KMS-11 (cell line): Measurements from ENCODE around the gene CACNA2D2.

ENCODE experiments used
- H2AFZ ChIP-seq: fragments of 200-600 bp; sonication (generic); 2 replicates; pipeline ENCODE4 v1.6.1; 2016; ENCODE audit warnings: antibody characterized with exemption, mixed run types, low read depth
- H3K27ac ChIP-seq: fragments of 200-600 bp; sonication (generic); 2 replicates; pipeline ENCODE4 v1.6.1; 2016; ENCODE audit warnings: mild to moderate bottlenecking, mixed run types
- H3K27me3 ChIP-seq: fragments of 200-600 bp; sonication (generic); 2 replicates; pipeline ENCODE4 v1.6.1; 2017; ENCODE audit warnings: mild to moderate bottlenecking, low read depth, mixed run types, moderate library complexity; ENCODE audit not compliant: insufficient read depth
- H3K36me3 ChIP-seq: fragments of 200-600 bp; sonication (generic); 2 replicates; pipeline ENCODE4 v1.6.1; 2017; ENCODE audit warnings: mild to moderate bottlenecking, mixed run types; ENCODE audit not compliant: insufficient read depth
- H3K4me1 ChIP-seq: fragments of 200-600 bp; sonication (generic); 2 replicates; pipeline ENCODE4 v1.6.1; 2016; ENCODE audit warnings: mild to moderate bottlenecking, low read depth, mixed run types; ENCODE audit not compliant: poor library complexity, severe bottlenecking
- H3K4me2 ChIP-seq: fragments of 200-600 bp; sonication (generic); 2 replicates; pipeline ENCODE4 v1.7.0; 2016; ENCODE audit warnings: mild to moderate bottlenecking, mixed run types
- H3K4me3 ChIP-seq: fragments of 200-600 bp; sonication (generic); IDR thresholded peaks from 2 replicates; pipeline ENCODE4 v1.6.1; 2017; ENCODE audit warnings: low read depth, low read length, mixed read lengths; ENCODE audit not compliant: insufficient read depth
- H3K79me2 ChIP-seq: fragments of 200-600 bp; sonication (generic); 2 replicates; pipeline ENCODE4 v1.6.1; 2016; ENCODE audit warnings: low read depth, mixed run types; ENCODE audit not compliant: insufficient read depth
- H3K9ac ChIP-seq: fragments of 200-600 bp; sonication (generic); 2 replicates; pipeline ENCODE4 v1.6.1; 2016; ENCODE audit warnings: mild to moderate bottlenecking, mixed run types
- H4K20me1 ChIP-seq: fragments of 200-600 bp; sonication (generic); 2 replicates; pipeline ENCODE4 v1.6.1; 2016; ENCODE audit warnings: mild to moderate bottlenecking, mixed run types; ENCODE audit not compliant: insufficient read depth
- CTCF ChIP-seq: fragments of 200-600 bp; sonication (generic); conservative IDR thresholded peaks from 2 replicates; pipeline ENCODE4 v1.6.1; 2017; ENCODE audit warnings: low read depth, mild to moderate bottlenecking, antibody characterized with exemption, low read length, moderate library complexity, mixed read lengths

CACNA2D2 gene

GRCh38 chr3:50341537-50341936 is 161.9 kb downstream of the CACNA2D2 start:
- H3K4me3 ChIP-seq, result no peak overlapping the region

GRCh38 chr3:50340448-50341329 is 162.7 kb downstream of the CACNA2D2 start, which contains the start of gene RASSF1:
Gene RASSF1 (minus strand): TSS chr3:50340836. CDS start chr3:50340805, 31 bp downstream.
- Histone ChIP-seq H3K36me3 (no peaks in the 10 kb centered on the region), H3K9ac (no peak within 1 kb of the TSS), H3K27ac (no peak within 1 kb of the TSS), H3K4me3 (no peak within 1 kb of the TSS), H3K4me2 (no peak within 1 kb of the TSS), H2AFZ (no peak within 1 kb of the TSS), H3K79me2 (peaks cover 13% of the 10 kb centered on the region), H4K20me1 (no peaks in the 10 kb centered on the region), H3K27me3 (no peaks in the 10 kb centered on the region), H3K4me1 (no peaks in the 10 kb centered on the region)
- no peak for TF ChIP-seq CTCF

More at GRCh38 chr3:50341537-50341936, 161.9 kb downstream of the CACNA2D2 start:
- Histone ChIP-seq H4K20me1 (no peaks in the 10 kb centered on the region), H3K4me1 (no peaks in the 10 kb centered on the region), H3K79me2 (peaks cover 4% of the 10 kb centered on the region), H3K36me3 (no peaks in the 10 kb centered on the region), H3K4me2 (no peak overlapping the region), H3K27ac (no peak overlapping the region), H3K9ac (no peak overlapping the region), H3K27me3 (no peaks in the 10 kb centered on the region), H2AFZ (no peak overlapping the region)
- TF ChIP-seq CTCF, result no peak

- Histone ChIP-seq H3K79me2 (peaks cover 19% of the 10 kb centered on the region), H3K9ac (no peak overlapping the region), H4K20me1 (no peaks in the 10 kb centered on the region), H3K27ac (no peak overlapping the region), H2AFZ (no peak overlapping the region), H3K27me3 (no peaks in the 10 kb centered on the region), H3K36me3 (no peaks in the 10 kb centered on the region), H3K4me2 (no peak overlapping the region), H3K4me3 (no peak overlapping the region), H3K4me1 (no peaks in the 10 kb centered on the region)
- no peak for TF ChIP-seq CTCF
Observed at GRCh38 chr3:50340147-50340447, 163.3 kb downstream of the CACNA2D2 start.

- Histone ChIP-seq H4K20me1 (no peaks in the 10 kb centered on the region), H3K27ac (no peak overlapping the region), H3K79me2 (peaks cover 24% of the 10 kb centered on the region), H3K4me2 (no peak overlapping the region), H3K4me1 (no peaks in the 10 kb centered on the region), H3K9ac (no peak overlapping the region), H3K36me3 (no peaks in the 10 kb centered on the region), H2AFZ (no peak overlapping the region), H3K4me3 (no peak overlapping the region), H3K27me3 (no peaks in the 10 kb centered on the region)
- TF ChIP-seq CTCF, result no peak
Observed at GRCh38 chr3:50339485-50340146, 163.8 kb downstream of the CACNA2D2 start.
